Endothelial cell of umbilical vein (primary cell): ENCODE results near the gene NDUFB6.
A peak's percentile ranks its signal among the peaks of the same experiment; 100 is the strongest.

Experiments used
- EZH2 ChIP-seq: IDR thresholded peaks from 2 replicates; pipeline ENCODE4 v1.6.1; 2012; ENCODE audit warnings: borderline replicate concordance, low read depth, mild to moderate bottlenecking, moderate library complexity, low read length, inconsistent platforms; ENCODE audit not compliant: severe bottlenecking
- FOS ChIP-seq: IDR thresholded peaks from 2 replicates; pipeline ENCODE4 v1.6.1; 2011; ENCODE audit warnings: mild to moderate bottlenecking, low read length, moderate library complexity, borderline replicate concordance; ENCODE audit not compliant: insufficient read depth
- JUN ChIP-seq: IDR thresholded peaks from 2 replicates; pipeline ENCODE4 v1.6.1; 2011; ENCODE audit warnings: borderline replicate concordance, low read depth; ENCODE audit not compliant: insufficient read length, insufficient read depth
- MYC ChIP-seq: IDR thresholded peaks from one replicate; pipeline ENCODE4 v1.6.1; 2011; ENCODE audit warnings: mild to moderate bottlenecking, low read depth, low read length
- POLR2A ChIP-seq: IDR thresholded peaks from 2 replicates; pipeline ENCODE4 v1.6.1; 2012; ENCODE audit warnings: low read depth, mild to moderate bottlenecking, control low read depth, low read length
- POLR2AphosphoS5 ChIP-seq: IDR thresholded peaks from 2 replicates; pipeline ENCODE4 v1.6.1; 2012; ENCODE audit warnings: low read depth, mild to moderate bottlenecking, control low read depth, low read length, moderate library complexity; ENCODE audit not compliant: insufficient read depth
- TF ChIP-seq, protein P1 (sequence below), 2 donors: IDR thresholded peaks; 1 replicate in 1 of 2; 2 replicates in 1 of 2; pipeline ENCODE4 v1.5.1; 2011; ENCODE audit warnings: low read length in 2 of 2, mild to moderate bottlenecking in 2 of 2, moderate library complexity in 2 of 2, control low read depth in 1 of 2, inconsistent platforms in 1 of 2, low read depth in 1 of 2; ENCODE audit not compliant: insufficient read depth in 1 of 2; ENCODE audit errors: extremely low read depth in 1 of 2
- TF ChIP-seq, protein P2 (sequence below): IDR thresholded peaks from 2 replicates; pipeline ENCODE4 v1.6.1; 2011; ENCODE audit not compliant: insufficient read depth, insufficient read length

DNA sequence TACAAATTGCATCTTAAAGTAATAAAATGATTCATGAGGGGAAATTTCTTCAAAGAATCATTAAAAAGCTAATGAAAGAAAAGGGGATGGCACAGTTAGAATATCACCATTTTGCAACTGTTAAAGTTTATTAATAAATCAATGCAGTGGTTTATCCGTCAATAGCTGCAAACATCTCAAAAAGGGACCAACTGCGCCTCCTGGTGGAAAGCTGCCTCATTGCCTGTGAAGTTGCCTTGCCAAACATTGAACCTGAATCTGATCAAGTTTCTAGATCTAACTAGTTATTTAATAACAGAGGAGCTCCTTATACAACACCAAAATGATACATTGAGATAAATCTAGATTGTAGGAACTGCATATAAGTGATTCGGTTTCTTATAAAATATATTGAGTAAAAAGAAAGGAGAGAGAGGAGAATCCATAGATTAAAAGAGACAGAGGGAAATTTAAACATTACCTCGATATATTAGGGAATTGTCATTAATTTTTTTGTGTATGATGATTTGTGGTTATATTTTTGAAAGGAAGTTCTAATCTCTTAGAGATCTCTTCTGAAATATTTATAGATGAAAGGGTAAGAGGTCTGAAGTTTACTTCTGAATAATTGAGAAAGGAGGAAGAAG, 6.9 kb upstream of the NDUFB6 start:
- TF ChIP-seq, protein P1, sequence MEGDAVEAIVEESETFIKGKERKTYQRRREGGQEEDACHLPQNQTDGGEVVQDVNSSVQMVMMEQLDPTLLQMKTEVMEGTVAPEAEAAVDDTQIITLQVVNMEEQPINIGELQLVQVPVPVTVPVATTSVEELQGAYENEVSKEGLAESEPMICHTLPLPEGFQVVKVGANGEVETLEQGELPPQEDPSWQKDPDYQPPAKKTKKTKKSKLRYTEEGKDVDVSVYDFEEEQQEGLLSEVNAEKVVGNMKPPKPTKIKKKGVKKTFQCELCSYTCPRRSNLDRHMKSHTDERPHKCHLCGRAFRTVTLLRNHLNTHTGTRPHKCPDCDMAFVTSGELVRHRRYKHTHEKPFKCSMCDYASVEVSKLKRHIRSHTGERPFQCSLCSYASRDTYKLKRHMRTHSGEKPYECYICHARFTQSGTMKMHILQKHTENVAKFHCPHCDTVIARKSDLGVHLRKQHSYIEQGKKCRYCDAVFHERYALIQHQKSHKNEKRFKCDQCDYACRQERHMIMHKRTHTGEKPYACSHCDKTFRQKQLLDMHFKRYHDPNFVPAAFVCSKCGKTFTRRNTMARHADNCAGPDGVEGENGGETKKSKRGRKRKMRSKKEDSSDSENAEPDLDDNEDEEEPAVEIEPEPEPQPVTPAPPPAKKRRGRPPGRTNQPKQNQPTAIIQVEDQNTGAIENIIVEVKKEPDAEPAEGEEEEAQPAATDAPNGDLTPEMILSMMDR (IDR thresholded peaks at IDR 0.05; ENCODE audit: extremely low read depth in 1 of 2, insufficient read depth in 1 of 2, low read depth in 1 of 2, low read length in 2 of 2), result peak; percentile 85 to 89
- TF ChIP-seq POLR2AphosphoS5 (no peak), POLR2A (no peak), EZH2 (no peak), MYC (no peak), JUN (no peak), FOS (no peak)
- TF ChIP-seq, protein P2, sequence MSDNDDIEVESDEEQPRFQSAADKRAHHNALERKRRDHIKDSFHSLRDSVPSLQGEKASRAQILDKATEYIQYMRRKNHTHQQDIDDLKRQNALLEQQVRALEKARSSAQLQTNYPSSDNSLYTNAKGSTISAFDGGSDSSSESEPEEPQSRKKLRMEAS, result no peak
